Activated CD8-positive, alpha-beta memory T cell treated with anti-CD3 and anti-CD28 coated beads, Interleukin-2, amount 50 U/mL, for 48 hours (primary cell): Measurements from ENCODE around the gene NKIRAS1.
"Not testable (repeated sequence)": the region's sequence is repeated elsewhere in the genome, so short reads cannot be mapped to it uniquely, and the experiment has no call there.

Experiments used
- DNase-seq: peaks from one replicate; pipeline ENCODE4 v3.0.0-alpha.2; 2020

NKIRAS1 gene

GRCh38 chr3:23895181-23895580 lies 21.6 kb downstream of the NKIRAS1 start:
- no peak for DNase-seq

- DNase-seq: no peak
These were observed 22.3 kb downstream of the NKIRAS1 start for GRCh38 chr3:23894254-23895061.

- DNase-seq: no peak
These were observed 26.8 kb downstream of the NKIRAS1 start for GRCh38 chr3:23889950-23890349.

GRCh38 chr3:23889386-23889785 lies 27.4 kb downstream of the NKIRAS1 start:
- DNase-seq: no peak

GRCh38 chr3:23888617-23889228 lies 28.1 kb downstream of the NKIRAS1 start:
- no peak for DNase-seq

- DNase-seq: no peak
These were observed 30.5 kb downstream of the NKIRAS1 start for GRCh38 chr3:23886311-23886710.

GRCh38 chr3:23885210-23885609 lies 31.6 kb downstream of the NKIRAS1 start:
- no peak for DNase-seq

- DNase-seq: no peak
These were observed 32.3 kb downstream of the NKIRAS1 start for GRCh38 chr3:23884481-23884880.

GRCh38 chr3:23882487-23882918 lies 34.3 kb downstream of the NKIRAS1 start:
- no peak for DNase-seq

GRCh38 chr3:23881993-23882392 lies 34.8 kb downstream of the NKIRAS1 start:
- not testable (repeated sequence) for DNase-seq

GRCh38 chr3:23880703-23881339 lies 36.0 kb downstream of the NKIRAS1 start:
- DNase-seq: no peak

- no peak for DNase-seq
These were observed 37.3 kb downstream of the NKIRAS1 start for GRCh38 chr3:23879485-23879884.

- DNase-seq: no peak
These were observed 39.3 kb downstream of the NKIRAS1 start for GRCh38 chr3:23877329-23877980.

- no peak for DNase-seq
These were observed 39.9 kb downstream of the NKIRAS1 start for GRCh38 chr3:23876923-23877322.

- DNase-seq: no peak
These were observed 41.6 kb downstream of the NKIRAS1 start for GRCh38 chr3:23875113-23875725.

- no peak for DNase-seq
These were observed 42.3 kb downstream of the NKIRAS1 start for GRCh38 chr3:23874359-23875112.

GRCh38 chr3:23873941-23874340 lies 42.8 kb downstream of the NKIRAS1 start:
- no peak for DNase-seq

- no peak for DNase-seq
These were observed 44.5 kb downstream of the NKIRAS1 start for GRCh38 chr3:23872330-23872729.

GRCh38 chr3:23871361-23871760 lies 45.4 kb downstream of the NKIRAS1 start:
- not testable (repeated sequence) for DNase-seq

- DNase-seq: not testable (repeated sequence)
These were observed 46.1 kb downstream of the NKIRAS1 start for GRCh38 chr3:23870663-23871043.

- DNase-seq: no peak
These were observed 46.7 kb downstream of the NKIRAS1 start for GRCh38 chr3:23869977-23870662.

- DNase-seq: no peak
These were observed 49.0 kb downstream of the NKIRAS1 start for GRCh38 chr3:23867838-23868237.
